PC-3 (cell line): ENCODE measurements around the gene MAMDC4. TPM values are rescaled to one million over a fixed set of nuclear protein-coding genes. Genes with fewer than 3 reads are reported as not detected.

Experiments used
- ATAC-seq: fragments of 200-7000 bp; cut with Tn5 transposase; 2 replicates; pipeline ENCODE4 v1.9.1; 2020; ENCODE audit warnings: mild to moderate bottlenecking, moderate library complexity
- BruUV-seq: library from RNA; stranded (reverse); fragments of 400-500 nt; replicated peaks from 2 replicates; lab custom pipeline; 2021; lab: Mats Ljungman, UMichigan
- CTCF ChIA-PET: fragments of 300-600 bp; sonication (Branson Sonifier 250); formaldehyde crosslinking; loops from one replicate; lab custom pipeline; 2022; ENCODE audit warnings: antibody characterized with exemption; lab: Charles Lee
- POLR2A ChIA-PET: fragments of 300-600 bp; sonication (Branson Sonifier 250); formaldehyde crosslinking; loops from one replicate; lab custom pipeline; 2022; ENCODE audit warnings: antibody characterized with exemption; ENCODE audit not compliant: unreplicated experiment; lab: Charles Lee
- DNase-seq: peaks from one replicate; pipeline ENCODE4 v3.0.0-alpha.2; 2015
- H2AFZ ChIP-seq: fragments of 300-600 bp; sonication (generic); 2 replicates; pipeline ENCODE4 v1.6.0; 2016; ENCODE audit warnings: antibody characterized with exemption, low read length
- H3F3A ChIP-seq: fragments of 300-600 bp; sonication (generic); one replicate; pipeline ENCODE4 v1.6.0; 2017; ENCODE audit warnings: antibody characterized with exemption, low read length, control low read depth, mild to moderate bottlenecking; ENCODE audit not compliant: unreplicated experiment
- H3K27ac ChIP-seq: fragments of 300-600 bp; sonication (generic); 2 replicates; pipeline ENCODE4 v1.5.1; 2016; ENCODE audit warnings: mild to moderate bottlenecking, low read length
- H3K27me3 ChIP-seq: fragments of 300-600 bp; sonication (generic); 2 replicates; pipeline ENCODE4 v1.6.1; 2016; ENCODE audit warnings: low read length, mixed read lengths
- H3K36me3 ChIP-seq: fragments of 300-600 bp; sonication (generic); 2 replicates; pipeline ENCODE4 v1.6.1; 2016; ENCODE audit warnings: low read depth, mixed run types, low read length, mixed read lengths
- H3K4me1 ChIP-seq: fragments of 300-600 bp; sonication (generic); 2 replicates; pipeline ENCODE4 v1.5.1; 2016; ENCODE audit warnings: low read length; ENCODE audit not compliant: insufficient read depth
- H3K4me2 ChIP-seq: fragments of 300-600 bp; sonication (generic); 2 replicates; pipeline ENCODE4 v1.6.0; 2016; ENCODE audit warnings: low read length
- H3K4me3 ChIP-seq: fragments of 300-600 bp; sonication (generic); 2 replicates; pipeline ENCODE4 v1.5.1; 2016; ENCODE audit warnings: mild to moderate bottlenecking, low read length, mixed read lengths
- H3K79me2 ChIP-seq: fragments of 300-600 bp; sonication (generic); 2 replicates; pipeline ENCODE4 v1.6.1; 2017; ENCODE audit warnings: low read length, mixed read lengths
- H3K9ac ChIP-seq: fragments of 300-600 bp; sonication (generic); 2 replicates; pipeline ENCODE4 v1.6.0; 2016; ENCODE audit warnings: mild to moderate bottlenecking, low read length
- H3K9me2 ChIP-seq: fragments of 300-600 bp; sonication (generic); replicated peaks from 2 replicates; pipeline ENCODE4 v1.6.1; 2016; ENCODE audit warnings: mixed run types, low read length, mixed read lengths
- H3K9me3 ChIP-seq: fragments of 300-600 bp; sonication (generic); 2 replicates; pipeline ENCODE4 v1.6.1; 2016; ENCODE audit warnings: low read length, mixed read lengths
- H4K20me1 ChIP-seq: fragments of 300-600 bp; sonication (generic); 2 replicates; pipeline ENCODE4 v1.6.1; 2016; ENCODE audit warnings: low read length, mixed read lengths
- CTCF ChIP-seq: fragments of 300-600 bp; sonication (generic); conservative IDR thresholded peaks from 2 replicates; pipeline ENCODE4 v1.5.1; 2017; ENCODE audit warnings: antibody characterized with exemption, low read depth, mild to moderate bottlenecking, low read length
- EZH2 ChIP-seq: fragments of 300-600 bp; sonication (generic); IDR thresholded peaks from one replicate; pipeline ENCODE4 v1.6.1; 2017; ENCODE audit warnings: antibody characterized with exemption, mild to moderate bottlenecking, low read length; ENCODE audit not compliant: unreplicated experiment
- EZH2phosphoT487 ChIP-seq: fragments of 300-600 bp; sonication (generic); IDR thresholded peaks from 2 replicates; pipeline ENCODE4 v1.6.1; 2018; ENCODE audit warnings: mild to moderate bottlenecking, antibody characterized with exemption, low read length, borderline replicate concordance
- intact Hi-C: fragments of 100-400 bp; cut with micrococcal nuclease; formaldehyde crosslinking; loops from 2 replicates; pipeline ENCODE4 v1.9.0; 2023
- total RNA-seq: library from RNA; depleted of rRNA; stranded (reverse); fragments of >200 nt; gene quantifications from 2 replicates; pipeline ENCODE4 v1.2.3, GENCODE V29; 2014

MAMDC4 gene
- total RNA-seq, 1 experiment from 2014 or later, result 3.0 TPM

- Histone ChIP-seq H3K9me3 (no peaks in the 10 kb centered on the region), H2AFZ (no peak overlapping the region), H3K9me2 (no peaks in the 10 kb centered on the region), H3K27me3 (no peaks in the 10 kb centered on the region), H3K27ac (no peak overlapping the region), H4K20me1 (peaks cover under 1% of the 10 kb centered on the region; the same call in 1 of the 2 replicates), H3K4me1 (peaks cover 20% of the 10 kb centered on the region), H3K4me3 (no peak overlapping the region), H3K4me2 (no peak overlapping the region), H3K36me3 (0 out of 2 replicates have a peak, but pooled peaks cover under 1% of the 10 kb centered on the region), H3F3A (no peaks in the 10 kb centered on the region), H3K9ac (no peak overlapping the region), H3K79me2 (peaks cover 31% of the 10 kb centered on the region)
- CTCF ChIA-PET, result no interaction called here
- DNase-seq (no peak), ATAC-seq (no peak)
- intact Hi-C loops, result no loop called here
- POLR2A ChIA-PET, result no interaction called here
- TF ChIP-seq EZH2, result no peak
- no peak for TF ChIP-seq CTCF
- TF ChIP-seq EZH2phosphoT487, result no peak
- no TSS peak for BruUV-seq
Observed at GRCh38 chr9:136804509-136805206, 47.5 kb upstream of the MAMDC4 start.

GRCh38 chr9:136805207-136805740, 46.9 kb upstream of the MAMDC4 start:
- CTCF ChIA-PET, result no interaction called here

More at GRCh38 chr9:136805207-136805740, 46.9 kb upstream of the MAMDC4 start:
- no peak overlapping the region for H2AFZ ChIP-seq
- H3K9me2 ChIP-seq, result no peaks in the 10 kb centered on the region
- peaks cover 37% of the 10 kb centered on the region for H3K79me2 ChIP-seq
- H3K27ac ChIP-seq, result no peak overlapping the region
- TF ChIP-seq EZH2phosphoT487, result no peak
- TF ChIP-seq EZH2, result no peak
- no peak for TF ChIP-seq CTCF
- H3K27me3 ChIP-seq, result no peaks in the 10 kb centered on the region
- BruUV-seq, result no TSS peak
- no peak overlapping the region for H3K9ac ChIP-seq
- peaks cover 7% of the 10 kb centered on the region; the same call in 1 of the 2 replicates for H4K20me1 ChIP-seq
- no peak overlapping the region for H3K4me2 ChIP-seq
- H3F3A ChIP-seq, result no peaks in the 10 kb centered on the region
- no peak overlapping the region for H3K4me3 ChIP-seq
- POLR2A ChIA-PET, result no interaction called here
- H3K4me1 ChIP-seq, result peaks cover 26% of the 10 kb centered on the region
- no peak for ATAC-seq
- H3K9me3 ChIP-seq, result no peaks in the 10 kb centered on the region
- intact Hi-C loops, result no loop called here
- H3K36me3 ChIP-seq, result 0 out of 2 replicates have a peak, but pooled peaks cover 5% of the 10 kb centered on the region
- no peak for DNase-seq
